HCT116 (cell line): ENCODE data around the gene MRPL34.

ENCODE experiments used
- ATF3 ChIP-seq: IDR thresholded peaks from 2 replicates; pipeline ENCODE4 v1.6.1; 2012
- CTCF ChIP-seq, 3 experiments: fragments of 200-600 bp in 1 of 3; sonication (generic) in 1 of 3; IDR thresholded peaks in 2 of 3; conservative IDR thresholded peaks in 1 of 3; 2 replicates each; pipeline ENCODE4 v1.5.1; 2012 to 2017; ENCODE audit warnings: low read depth in 2 of 3, low read length in 2 of 3, antibody characterized with exemption in 1 of 3, borderline replicate concordance in 1 of 3, control low read depth in 1 of 3, mild to moderate bottlenecking in 1 of 3, mixed read lengths in 1 of 3, mixed run types in 1 of 3, moderate library complexity in 1 of 3; ENCODE audit not compliant: insufficient read depth in 1 of 3
- EZH2 ChIP-seq: fragments of 200-600 bp; sonication (generic); IDR thresholded peaks from 2 replicates; pipeline ENCODE4 v1.6.1; 2017; ENCODE audit warnings: antibody characterized with exemption, mixed run types
- POLR2A ChIP-seq: IDR thresholded peaks from 2 replicates; pipeline ENCODE4 v1.7.0; 2011; ENCODE audit warnings: borderline replicate concordance; ENCODE audit not compliant: insufficient read depth, insufficient read length; ENCODE audit errors: extremely low read depth
- POLR2AphosphoS5 ChIP-seq: IDR thresholded peaks from 2 replicates; pipeline ENCODE4 v1.6.1; 2011; ENCODE audit warnings: mild to moderate bottlenecking, low read depth, low read length, moderate library complexity
- RAD21 ChIP-seq: IDR thresholded peaks from 2 replicates; pipeline ENCODE4 v1.6.1; 2012; ENCODE audit warnings: low read depth, mild to moderate bottlenecking
- SIN3A ChIP-seq: IDR thresholded peaks from 2 replicates; pipeline ENCODE4 v1.6.1; 2012; ENCODE audit warnings: low read depth
- SRF ChIP-seq: IDR thresholded peaks from 2 replicates; pipeline ENCODE4 v1.6.1; 2012; ENCODE audit warnings: low read depth

GRCh38 chr19:17352608-17353280 is 47.1 kb downstream of the MRPL34 start:
- TF ChIP-seq RAD21 (no peak), POLR2AphosphoS5 (no peak), CTCF (IDR thresholded peaks at IDR 0.05 in 2 of 3, conservative IDR thresholded peaks at IDR 0.05 in 1 of 3; ENCODE audit: borderline replicate concordance in 1 of 3, insufficient read depth in 1 of 3, low read depth in 2 of 3, low read length in 2 of 3) (no peak), ATF3 (no peak), SRF (no peak), POLR2A (no peak), EZH2 (no peak), SIN3A (no peak)
